RPMI7951 (cell line): ENCODE data around the gene NMT1. TPM values are rescaled to one million over a fixed set of nuclear protein-coding genes. Genes with fewer than 3 reads are reported as not detected.
"Not testable (repeated sequence)": the region's sequence is repeated elsewhere in the genome, so short reads cannot be mapped to it uniquely, and the experiment has no call there.

Experiments used
- DNase-seq: peaks from one replicate; pipeline ENCODE4 v3.0.0-alpha.2; 2012; ENCODE audit warnings: low read depth
- total RNA-seq: library from RNA; depleted of rRNA; stranded (reverse); fragments of >200 nt; shearing (Covaris generic); gene quantifications from 2 replicates; pipeline ENCODE4 v1.2.3, GENCODE V29; 2014

The NMT1 gene
- total RNA-seq, 1 experiment from 2014 or later: 68.0 TPM

DNA sequence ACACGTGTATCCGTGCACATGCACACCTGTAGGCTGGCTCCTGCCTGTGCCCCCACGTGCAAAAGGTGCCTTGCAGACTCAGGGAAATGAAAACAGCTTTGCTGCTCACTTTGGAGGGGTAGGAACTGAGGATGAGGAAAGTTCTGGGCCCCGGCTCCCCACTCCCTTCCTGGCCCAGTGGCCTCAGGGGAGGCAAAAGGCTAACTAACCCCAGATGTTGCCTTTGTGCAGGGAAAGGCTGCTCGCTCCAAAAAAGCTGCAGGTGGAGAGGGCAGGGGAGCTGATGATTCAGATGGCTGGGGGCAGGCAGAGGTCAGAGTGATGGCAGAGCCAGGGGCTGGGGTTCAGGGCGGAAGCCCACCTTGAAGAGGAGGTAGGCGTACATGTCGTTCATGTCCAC, 58.8 kb downstream of the NMT1 start:
- DNase-seq: no peak

DNA sequence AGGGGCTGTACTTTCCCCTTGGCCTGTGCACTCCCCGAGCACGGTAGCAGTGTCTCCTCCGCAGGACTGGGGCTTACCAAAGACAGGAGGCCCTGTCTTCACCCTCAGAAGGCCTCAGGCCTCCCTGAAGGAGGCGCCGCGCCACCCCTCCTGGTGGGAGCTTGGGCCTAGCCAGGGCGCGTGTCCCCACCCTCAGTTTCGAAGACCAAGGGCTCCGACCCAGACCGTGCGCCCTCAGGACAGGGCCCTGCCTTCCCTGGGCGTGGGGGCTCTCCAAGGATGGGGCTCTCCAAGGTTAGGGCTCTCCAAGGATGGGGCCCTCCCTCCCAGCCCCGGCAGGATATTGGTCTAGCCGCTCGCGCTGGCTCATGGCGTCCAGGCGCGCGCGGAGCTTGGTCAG, 59.4 kb downstream of the NMT1 start:
- DNase-seq: no peak

DNA sequence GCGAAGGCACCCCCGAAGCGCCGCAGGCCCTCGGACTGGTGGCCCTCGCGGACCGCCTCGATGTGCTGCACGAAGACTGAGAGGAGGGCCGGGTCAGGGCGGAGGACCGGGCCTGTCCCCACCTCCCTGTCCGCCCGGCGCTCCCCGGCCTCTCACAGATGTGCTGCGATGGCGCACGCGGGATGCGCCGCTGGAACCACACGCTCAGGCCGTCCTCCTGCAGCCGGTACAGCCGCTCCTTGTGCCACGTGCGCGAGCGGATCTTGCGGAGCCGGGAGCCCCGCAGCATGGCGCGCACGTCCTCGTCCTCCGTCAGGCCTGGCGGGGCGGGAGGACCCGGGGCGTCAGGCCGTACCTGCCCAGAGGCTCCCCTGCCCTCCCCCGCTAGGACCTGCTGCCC, 59.9 kb downstream of the NMT1 start:
- DNase-seq: no peak

DNA sequence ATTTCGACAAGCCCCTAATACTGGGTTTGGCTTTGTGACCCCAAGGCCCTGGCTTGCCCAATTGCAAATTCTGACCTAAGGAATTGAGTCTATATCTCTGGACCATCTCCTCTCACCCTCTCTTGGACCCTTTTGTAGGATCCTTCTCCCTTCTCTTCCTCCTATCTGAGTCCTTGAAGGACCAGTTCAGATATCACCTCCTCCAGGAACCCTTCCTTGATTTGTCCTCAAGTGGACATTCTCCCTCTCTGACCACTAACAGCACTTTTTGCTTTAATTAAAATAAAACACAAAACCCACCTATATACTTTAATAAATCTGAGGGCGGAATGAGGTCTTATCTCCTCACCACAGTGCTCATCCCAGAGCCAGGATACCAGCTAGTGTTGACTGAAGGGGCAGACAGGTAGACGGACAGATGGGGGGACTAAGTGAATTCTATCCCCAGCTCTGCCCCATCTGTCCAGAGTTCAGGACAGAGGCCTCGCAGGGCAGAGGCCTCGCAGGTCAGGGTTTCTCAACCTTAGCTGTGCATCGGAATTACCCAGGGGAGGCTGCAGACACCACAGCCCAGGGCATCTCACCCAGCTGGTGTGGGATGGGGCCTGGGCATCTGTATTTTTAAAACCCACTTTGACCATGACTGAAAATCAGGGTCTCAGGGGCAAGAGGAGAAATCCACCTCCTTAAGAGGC, 62.1 kb downstream of the NMT1 start:
- DNase-seq: no peak

DNA sequence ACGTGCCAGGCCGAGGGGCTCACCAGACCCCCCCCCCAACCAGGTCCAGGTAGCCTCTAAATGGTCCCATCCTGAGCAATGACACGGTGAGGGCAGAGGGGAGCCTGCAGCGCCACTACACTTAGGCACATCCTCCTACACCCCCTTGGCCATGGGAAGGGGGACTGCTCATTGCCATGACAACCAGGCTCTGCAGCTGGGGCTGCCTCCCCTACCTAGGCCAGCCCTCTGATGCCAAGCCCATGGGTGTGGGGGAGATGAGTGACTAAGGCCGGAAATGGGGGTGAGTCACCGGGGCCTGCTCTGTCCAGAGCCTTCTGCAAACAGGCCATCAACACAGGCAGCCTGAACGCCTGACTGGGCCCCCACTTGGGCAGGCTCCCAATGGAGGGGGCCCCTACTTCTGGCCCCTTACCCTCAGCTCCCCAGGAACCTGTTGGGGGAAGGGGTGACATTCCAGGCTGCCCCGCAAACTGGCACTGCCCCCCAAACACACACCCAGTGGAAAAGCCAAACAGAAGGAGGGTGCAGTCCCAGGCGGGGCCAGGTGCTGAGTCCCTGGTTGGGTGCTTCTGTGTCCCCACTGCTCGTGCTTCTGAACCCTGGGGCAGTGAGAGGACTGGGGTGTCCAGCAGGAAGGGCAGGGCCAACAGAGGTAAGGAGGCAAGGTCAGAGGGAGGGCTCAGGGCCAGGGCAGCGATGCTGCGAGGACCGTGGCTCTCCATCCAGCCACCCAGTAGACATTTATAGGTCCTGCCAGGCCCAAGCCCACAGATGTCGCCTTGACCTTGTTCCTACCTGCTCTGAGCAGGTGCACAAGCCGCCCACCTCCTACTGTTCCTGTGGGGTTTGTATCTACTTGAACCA, 63.0 kb downstream of the NMT1 start:
- peak; percentile 92 for DNase-seq

DNA sequence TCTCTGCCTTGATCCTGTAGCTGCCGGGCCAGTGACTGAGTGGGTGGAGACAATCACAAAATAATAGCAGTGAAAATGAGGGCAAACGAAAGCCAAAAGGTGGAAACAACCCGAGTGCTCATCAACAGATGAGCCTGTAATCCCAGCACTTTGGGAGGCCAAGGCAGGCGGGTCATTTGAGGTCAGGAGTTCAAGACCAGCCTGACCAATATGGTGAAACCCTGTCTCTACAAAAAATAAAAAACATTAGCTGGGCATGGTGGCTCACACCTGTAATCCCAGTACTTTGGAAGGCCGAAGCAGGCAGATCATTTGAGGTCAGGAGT, 63.6 kb downstream of the NMT1 start:
- DNase-seq: not testable (repeated sequence)

DNA sequence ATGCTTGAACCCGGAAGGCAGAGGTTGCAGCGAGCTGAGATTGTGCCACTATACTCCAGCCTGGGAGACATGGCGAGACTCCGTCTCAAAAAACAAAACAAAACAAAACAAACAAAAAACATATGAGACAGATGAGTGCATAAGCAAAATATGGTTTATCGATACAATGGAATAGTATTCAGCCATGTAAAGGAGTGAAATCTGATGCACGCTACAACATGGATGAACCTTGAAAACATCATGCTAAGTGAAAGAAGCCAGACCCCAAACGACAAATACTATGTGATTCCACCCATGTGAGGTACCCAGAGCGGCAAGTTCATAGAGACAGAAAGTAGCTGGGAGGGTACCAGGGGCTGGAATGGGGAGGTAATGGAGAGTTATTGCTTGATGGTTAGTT, 64.4 kb downstream of the NMT1 start:
- no peak for DNase-seq

DNA sequence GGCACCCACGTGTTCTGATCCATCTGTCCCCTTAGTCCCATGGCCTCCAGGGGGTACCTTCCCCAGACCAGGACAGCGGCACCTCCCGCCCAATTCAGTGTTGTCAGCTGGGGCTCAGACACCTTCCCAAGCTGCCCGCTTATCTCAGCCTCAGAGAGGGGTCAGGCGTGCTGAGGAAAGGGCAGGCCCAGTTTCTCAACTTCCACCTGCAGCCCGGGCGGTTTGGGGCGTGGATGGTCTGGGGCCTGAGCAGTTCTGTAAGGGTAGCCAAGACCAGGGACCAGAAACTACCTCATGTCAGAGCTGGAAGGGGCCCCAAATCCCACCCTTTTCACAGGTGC, 66.1 kb downstream of the NMT1 start:
- no peak for DNase-seq

DNA sequence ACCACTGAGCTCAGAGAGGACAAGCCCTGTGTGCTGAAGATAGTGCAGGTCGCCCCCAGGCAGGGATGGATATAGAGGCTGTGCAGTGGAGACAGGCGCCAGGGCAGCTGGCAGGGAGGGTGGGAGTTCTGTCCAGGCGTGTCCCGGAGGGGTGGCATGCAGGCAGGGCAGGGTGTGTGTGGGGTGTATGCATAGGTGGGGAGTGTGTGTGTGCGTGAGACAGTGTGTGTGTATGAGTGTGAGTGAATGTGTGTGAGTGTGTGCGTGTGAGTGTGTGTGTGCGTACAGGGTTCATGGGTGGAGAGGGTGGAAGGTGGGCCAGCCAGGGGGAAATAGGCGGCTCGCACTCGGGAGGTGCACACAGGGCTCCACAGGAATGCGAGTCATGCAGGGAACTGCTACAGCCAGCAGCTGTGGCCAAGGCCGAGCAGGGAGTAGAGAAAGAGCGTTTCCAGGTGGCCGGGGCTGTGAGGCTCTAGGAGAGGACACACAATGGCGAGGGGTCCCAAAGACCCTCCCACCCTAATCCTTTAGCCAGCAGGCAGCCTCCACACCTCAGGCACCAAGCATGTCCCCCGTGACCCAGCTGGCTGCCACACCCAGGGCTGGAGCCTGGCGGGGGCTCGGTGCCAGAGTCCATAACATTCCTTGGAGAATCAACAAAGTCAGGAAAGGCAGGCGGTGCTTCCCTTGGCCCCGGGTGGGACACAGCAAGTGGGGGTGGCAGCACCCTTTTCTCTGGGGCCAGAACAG, 66.6 kb downstream of the NMT1 start:
- no peak for DNase-seq

DNA sequence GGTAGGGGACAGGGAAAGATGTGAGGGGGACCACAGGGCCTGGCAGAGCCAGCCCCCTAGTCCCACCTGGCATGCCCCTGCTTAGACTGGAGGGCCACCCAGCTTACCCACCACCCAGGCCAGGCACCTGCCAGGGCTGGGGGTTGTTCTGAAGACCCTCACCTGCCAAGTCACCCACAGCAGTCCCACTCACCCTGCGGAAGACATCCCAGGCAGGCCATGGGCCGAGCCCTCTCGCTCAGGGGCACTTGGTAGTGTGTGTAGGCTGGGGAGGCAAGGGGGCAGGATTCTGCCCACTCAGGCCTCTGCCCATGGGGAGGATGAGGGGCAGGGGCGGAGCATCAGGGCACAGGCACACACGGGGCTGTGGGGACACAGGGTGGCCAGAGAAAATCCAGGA, 67.2 kb downstream of the NMT1 start:
- no peak for DNase-seq

DNA sequence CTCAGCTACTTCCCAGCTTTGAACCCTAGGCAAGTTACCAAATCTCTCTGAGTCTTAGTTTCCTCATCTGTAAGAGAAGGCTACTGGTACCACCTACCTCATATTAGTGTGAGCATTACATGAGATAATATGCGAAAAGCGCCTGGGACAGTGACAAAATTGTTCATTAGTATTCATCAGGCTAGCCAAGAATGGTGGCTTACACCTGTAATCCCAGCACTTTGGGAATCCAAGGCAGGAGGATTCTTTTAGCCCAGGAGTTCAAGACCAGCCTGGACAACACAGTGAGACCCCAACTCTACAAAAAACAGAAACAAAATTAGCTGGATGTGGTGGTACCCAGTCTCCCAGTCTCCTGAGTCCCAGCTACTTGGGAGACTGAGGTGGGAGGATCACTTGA, 67.9 kb downstream of the NMT1 start:
- DNase-seq: no peak

DNA sequence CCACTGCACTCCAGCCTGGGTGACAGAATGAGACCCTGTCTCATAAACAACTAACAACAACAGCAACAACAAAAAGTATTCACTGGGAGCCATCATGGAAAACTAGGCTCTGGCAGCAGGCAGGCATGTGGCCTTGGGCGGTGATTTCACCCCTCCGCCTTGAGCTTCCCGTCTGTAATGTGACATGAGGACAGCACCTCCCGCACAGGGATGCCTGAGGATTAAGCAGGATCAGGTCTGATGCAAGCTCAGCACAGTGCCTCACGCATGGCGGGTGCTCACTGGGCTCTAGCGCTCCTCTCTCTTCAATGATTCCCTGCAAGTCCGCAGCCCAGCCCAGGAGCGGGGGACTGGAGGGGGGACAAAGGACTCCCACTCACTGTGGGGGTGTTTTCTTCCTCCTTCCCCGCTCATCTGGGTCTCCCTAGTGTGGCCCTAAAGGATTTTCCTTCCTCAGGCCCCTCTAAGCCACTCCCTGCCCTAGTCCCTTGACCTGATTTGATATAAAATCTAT, 68.4 kb downstream of the NMT1 start:
- no peak for DNase-seq

DNA sequence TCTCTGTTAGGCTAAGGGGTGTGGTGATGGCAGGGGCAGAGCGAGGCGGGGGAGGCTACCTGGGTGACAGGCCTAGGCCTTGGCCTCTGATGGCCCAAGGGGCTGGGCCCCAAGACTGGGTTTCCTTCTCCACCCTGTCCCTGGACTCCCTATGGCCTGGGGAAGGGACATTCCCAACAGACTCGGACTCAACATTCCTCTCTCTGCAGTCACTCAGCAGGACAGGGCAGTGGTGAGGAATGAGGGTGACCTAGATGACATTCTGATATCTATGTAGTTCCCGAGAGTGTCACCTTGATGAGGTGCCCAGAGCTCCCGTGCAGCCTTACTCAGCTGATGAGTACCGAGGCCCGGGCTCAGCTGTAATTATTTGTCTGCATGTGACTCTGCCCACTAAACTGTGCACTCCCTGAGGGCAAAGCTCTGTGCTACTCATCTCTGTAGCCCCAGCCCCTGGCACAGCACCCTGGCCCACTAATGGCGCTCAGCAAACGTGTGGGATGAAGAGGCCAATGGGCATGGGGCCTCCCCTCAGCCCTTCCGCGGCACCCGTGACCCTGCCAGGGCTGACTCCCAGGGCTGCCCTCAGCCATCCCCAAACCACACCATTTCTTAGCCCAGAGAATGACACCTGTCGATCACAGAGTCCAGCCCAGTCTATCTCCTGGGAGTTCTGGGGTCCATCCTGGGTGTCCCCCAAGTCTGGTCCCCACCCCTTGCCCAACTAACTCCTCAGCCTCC, 69.0 kb downstream of the NMT1 start:
- peak; percentile 38 for DNase-seq

DNA sequence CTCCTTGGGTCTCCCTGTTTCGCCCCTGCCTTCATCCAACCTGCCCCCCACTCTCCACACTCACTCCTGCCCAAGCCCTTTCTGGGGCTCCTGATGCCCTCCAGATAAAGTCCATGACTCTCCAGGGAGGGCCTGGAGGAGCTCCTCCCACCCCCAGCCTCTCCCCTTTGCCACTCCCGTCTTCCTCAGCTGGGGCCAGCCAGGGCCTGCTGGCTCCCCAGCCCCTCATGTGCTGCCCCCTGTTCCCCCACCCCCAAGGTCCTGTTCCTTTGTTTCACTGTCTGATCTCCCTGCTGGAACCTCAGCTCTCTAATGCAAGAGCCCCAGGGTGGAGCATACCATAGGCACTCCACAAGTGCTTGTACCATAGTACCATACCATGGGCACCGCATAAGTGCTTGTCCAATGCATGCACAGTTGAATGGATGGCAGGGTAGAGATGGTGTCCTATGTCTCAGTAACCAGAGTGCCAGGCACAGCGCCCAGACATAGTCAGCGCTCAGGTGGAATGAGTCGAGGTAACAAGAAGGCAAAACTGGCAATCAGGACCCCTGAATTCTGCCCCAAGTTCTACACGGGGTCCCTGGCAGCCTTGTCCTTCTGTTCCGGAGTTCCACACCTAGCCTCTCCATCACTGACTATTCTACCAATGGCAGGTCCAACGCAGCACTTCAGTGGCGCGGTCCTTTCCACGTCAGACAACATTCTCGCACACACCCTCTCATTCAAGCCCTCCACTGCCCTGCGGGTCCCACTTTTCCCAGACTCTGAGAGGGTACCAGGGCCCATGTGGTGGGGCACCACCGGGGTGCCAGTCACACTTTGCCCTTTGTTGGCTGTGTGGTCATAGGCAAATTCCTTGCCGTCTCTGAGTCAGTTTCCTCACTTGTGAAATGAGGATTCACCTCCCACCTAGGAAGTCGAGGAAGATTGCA, 69.8 kb downstream of the NMT1 start:
- DNase-seq: no peak

DNA sequence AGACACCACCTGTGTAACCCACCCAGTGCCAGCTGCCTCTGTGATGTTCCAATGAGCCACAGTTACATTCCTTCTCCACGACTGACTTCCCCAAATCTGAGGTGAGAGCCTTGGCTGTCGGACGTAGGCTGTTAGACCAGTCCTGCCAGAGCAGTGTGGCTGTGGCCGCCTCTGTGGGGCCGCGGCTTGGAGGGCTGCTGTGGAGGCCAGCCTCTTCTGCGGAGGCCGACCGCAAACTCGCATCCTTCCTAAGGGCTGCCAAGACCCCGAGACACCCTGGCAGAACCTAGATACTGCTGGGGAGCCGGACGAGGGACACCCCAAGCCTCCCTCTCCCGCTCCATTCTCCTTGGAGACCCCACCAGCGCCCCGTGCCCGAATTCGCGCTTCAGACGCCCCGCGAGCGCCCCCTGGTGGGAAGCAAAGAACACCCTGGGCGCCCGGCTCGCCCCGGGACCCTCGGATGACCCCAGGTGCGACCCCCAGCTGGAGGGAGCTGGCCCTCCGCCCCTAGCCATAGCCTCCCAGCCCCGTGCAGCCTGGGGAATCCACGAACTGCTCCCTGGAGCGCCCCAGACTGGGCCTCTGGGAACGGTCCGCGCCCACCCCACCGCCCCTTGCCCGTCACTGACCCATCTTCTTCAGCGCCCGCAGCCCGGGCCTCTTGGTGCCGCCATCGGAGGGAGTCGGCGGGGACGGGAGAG, 70.7 kb downstream of the NMT1 start:
- DNase-seq: no peak

DNA sequence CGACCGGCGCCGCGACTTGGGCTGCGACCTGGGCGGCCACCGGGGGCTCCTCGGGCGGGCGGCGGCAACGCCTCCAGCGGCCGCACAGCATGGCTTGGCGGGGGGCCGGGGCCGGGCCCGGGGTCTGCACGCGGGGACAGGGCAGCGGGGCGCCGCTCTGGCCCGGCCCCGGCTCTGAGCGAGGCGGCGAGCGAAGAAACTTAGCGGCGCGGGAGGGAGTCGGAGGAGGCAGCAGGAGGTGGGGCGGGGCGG, 71.1 kb downstream of the NMT1 start, which contains the start of gene PLCD3:
PLCD3 (minus strand) TSS at position 196 of the 252 bp plus-strand sequence; CDS start at position 91, 105 bp downstream.
- DNase-seq: no peak

DNA sequence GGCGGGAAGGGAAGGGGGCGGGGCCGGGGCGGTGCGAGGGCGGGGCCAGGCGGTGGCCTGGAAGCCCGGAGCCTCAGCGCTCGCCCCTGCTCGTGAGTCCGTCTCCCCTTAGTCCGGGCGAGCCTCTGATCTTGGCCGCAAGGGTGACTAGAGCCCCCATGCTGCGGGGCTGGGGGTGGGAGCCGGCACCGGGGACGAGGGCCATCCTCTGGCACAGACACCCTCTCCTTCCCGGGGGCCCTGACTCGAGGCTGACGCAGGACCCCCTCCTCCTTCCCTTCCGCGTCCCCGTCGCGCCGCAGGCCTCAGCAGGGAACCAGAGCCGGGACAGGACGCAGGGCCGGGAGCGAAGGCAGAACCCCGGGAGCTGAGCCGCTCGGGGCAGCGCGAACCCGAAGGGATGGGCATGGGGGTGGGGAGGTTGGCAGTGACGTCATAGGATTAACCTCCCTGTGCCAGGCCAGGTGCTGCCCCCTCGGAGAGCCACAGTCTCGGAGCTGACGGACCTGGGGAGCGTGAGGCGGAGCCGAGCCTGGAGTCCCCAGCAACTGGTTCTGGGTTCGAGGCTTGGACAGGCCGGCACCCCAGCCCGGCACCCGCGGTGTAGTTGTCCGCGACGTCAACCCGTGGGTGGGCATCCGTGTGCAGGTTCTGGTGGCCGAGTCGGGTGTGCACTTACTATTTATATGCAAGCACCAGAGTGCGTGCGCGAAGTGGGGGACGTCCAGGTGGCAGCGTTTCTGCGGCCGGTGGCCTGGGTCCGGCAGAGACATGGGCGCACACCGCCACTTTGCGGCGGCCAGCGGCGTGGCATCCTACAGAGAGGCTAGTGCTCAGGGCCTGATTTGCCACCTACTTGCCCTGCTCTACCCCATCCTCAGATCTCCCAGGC, 71.7 kb downstream of the NMT1 start:
- peak; percentile 73 for DNase-seq

DNA sequence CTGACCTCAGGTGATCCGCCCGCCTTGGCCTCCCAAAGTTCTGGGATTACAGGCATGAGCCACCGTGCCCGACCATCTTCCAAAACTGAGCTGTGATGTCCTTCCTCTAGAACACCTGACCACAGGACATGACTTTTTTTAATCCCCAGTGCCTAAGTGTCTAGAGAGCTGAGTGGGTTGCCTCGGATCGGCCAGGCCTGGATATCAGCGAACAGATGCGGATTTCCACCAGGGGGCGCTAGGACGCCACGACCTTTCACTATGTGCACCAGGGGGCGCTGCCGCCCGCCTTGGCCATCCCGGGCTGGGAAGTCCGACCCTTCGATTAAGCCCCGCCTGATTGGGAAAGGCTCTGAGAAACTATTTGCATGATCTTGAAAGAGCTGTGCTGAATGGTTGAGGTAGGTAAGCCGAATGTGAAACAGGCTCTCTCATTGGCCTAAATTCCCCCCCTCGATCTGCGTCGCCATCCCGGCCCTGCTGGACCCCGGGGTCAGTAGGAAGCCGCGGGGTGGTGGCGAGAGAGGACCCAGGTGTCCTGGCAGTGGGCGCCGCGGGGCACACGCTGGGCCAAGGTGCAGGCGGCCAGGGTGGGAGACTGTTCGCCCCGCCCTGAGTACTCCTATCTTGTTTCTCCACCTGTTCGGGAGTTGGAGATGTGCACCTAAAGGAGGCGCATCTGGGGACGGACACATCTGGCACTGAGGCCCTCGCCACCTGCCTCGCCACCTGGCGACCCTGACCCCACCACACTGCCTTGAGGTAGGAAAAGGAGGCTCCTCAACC, 74.3 kb downstream of the NMT1 start, which contains the start of gene ACBD4:
ACBD4 (plus strand) TSS at position 496 of the 786 bp plus-strand sequence. CDS start 458 bp downstream, outside the sequence.
- peak; percentile 94 for DNase-seq
